ENCODE data around the gene CCDC152.
A peak's percentile ranks its signal among the peaks of the same experiment; 100 is the strongest.
"Not testable (repeated sequence)": the region's sequence is repeated elsewhere in the genome, so short reads cannot be mapped to it uniquely, and the experiment has no call there.

Gene CCDC152

GRCh38 chr5:42806004-42806700 is 49.5 kb downstream of the CCDC152 start:
- Histone ChIP-seq H3K27me3 (ENCODE audit: control insufficient read depth, insufficient read depth, low read length) (no peaks in the 10 kb centered on the region), H3K4me1 (ENCODE audit: control insufficient read depth, insufficient read depth, low read length) (peaks cover 5% of the 10 kb centered on the region), H3K9me3 (ENCODE audit: control insufficient read depth, insufficient read depth, low read length) (no peaks in the 10 kb centered on the region), H3K4me3 (ENCODE audit: low read depth, low read length) (no peak overlapping the region), H3K36me3 (ENCODE audit: control insufficient read depth, insufficient read depth, low read length) (no peaks in the 10 kb centered on the region), H3K9ac (ENCODE audit: low read depth, low read length) (no peak overlapping the region)

GRCh38 chr5:42806701-42807262 is 50.2 kb downstream of the CCDC152 start:
- H3K4me1 ChIP-seq (ENCODE audit: control insufficient read depth, insufficient read depth, low read length), result peaks cover 5% of the 10 kb centered on the region
- H3K9ac ChIP-seq (ENCODE audit: low read depth, low read length), result no peak overlapping the region
- H3K36me3 ChIP-seq (ENCODE audit: control insufficient read depth, insufficient read depth, low read length), result no peaks in the 10 kb centered on the region
- no peaks in the 10 kb centered on the region for H3K27me3 ChIP-seq (ENCODE audit: control insufficient read depth, insufficient read depth, low read length)
- no peak overlapping the region for H3K4me3 ChIP-seq (ENCODE audit: low read depth, low read length)
- H3K9me3 ChIP-seq (ENCODE audit: control insufficient read depth, insufficient read depth, low read length), result no peaks in the 10 kb centered on the region

- Histone ChIP-seq H3K36me3 (ENCODE audit: control insufficient read depth, insufficient read depth, low read length) (no peaks in the 10 kb centered on the region), H3K9ac (ENCODE audit: low read depth, low read length) (no peak overlapping the region), H3K4me1 (ENCODE audit: control insufficient read depth, insufficient read depth, low read length) (peaks cover 12% of the 10 kb centered on the region)
Observed at GRCh38 chr5:42807722-42808447, 51.3 kb downstream of the CCDC152 start.

GRCh38 chr5:42808888-42809611 is 52.4 kb downstream of the CCDC152 start:
- H3K36me3 ChIP-seq (ENCODE audit: control insufficient read depth, insufficient read depth, low read length), result no peaks in the 10 kb centered on the region
- no peaks in the 10 kb centered on the region for H3K27me3 ChIP-seq (ENCODE audit: control insufficient read depth, insufficient read depth, low read length)
- H3K4me1 ChIP-seq (ENCODE audit: control insufficient read depth, insufficient read depth, low read length), result peaks cover 15% of the 10 kb centered on the region
- no peaks in the 10 kb centered on the region for H3K9me3 ChIP-seq (ENCODE audit: control insufficient read depth, insufficient read depth, low read length)
- no peak overlapping the region for H3K9ac ChIP-seq (ENCODE audit: low read depth, low read length)
- no peak overlapping the region for H3K4me3 ChIP-seq (ENCODE audit: low read depth, low read length)

More at GRCh38 chr5:42807722-42808447, 51.3 kb downstream of the CCDC152 start:
- Histone ChIP-seq H3K4me3 (ENCODE audit: low read depth, low read length) (no peak overlapping the region), H3K27me3 (ENCODE audit: control insufficient read depth, insufficient read depth, low read length) (no peaks in the 10 kb centered on the region), H3K9me3 (ENCODE audit: control insufficient read depth, insufficient read depth, low read length) (no peaks in the 10 kb centered on the region)

GRCh38 chr5:42810834-42811590 is 54.4 kb downstream of the CCDC152 start:
- no peaks in the 10 kb centered on the region for H3K27me3 ChIP-seq (ENCODE audit: control insufficient read depth, insufficient read depth, low read length)
- peak overlapping the region; percentile 54 for H3K9ac ChIP-seq (ENCODE audit: low read depth, low read length)
- H3K4me1 ChIP-seq (ENCODE audit: control insufficient read depth, insufficient read depth, low read length), result peaks cover 15% of the 10 kb centered on the region
- H3K36me3 ChIP-seq (ENCODE audit: control insufficient read depth, insufficient read depth, low read length), result no peaks in the 10 kb centered on the region
- H3K9me3 ChIP-seq (ENCODE audit: control insufficient read depth, insufficient read depth, low read length), result no peaks in the 10 kb centered on the region
- H3K4me3 ChIP-seq (ENCODE audit: low read depth, low read length), result peak overlapping the region; percentile 44

GRCh38 chr5:42811591-42812446 is 55.2 kb downstream of the CCDC152 start, which contains the start of gene SELENOP:
SELENOP (minus strand) TSS chr5:42811892; CDS start chr5:42808353, 3,539 bp downstream.
- peak within 1 kb of the TSS; percentile 44 for H3K4me3 ChIP-seq (ENCODE audit: low read depth, low read length)

GRCh38 chr5:42812620-42813019 is 56.0 kb downstream of the CCDC152 start:
- H3K36me3 ChIP-seq (ENCODE audit: control insufficient read depth, insufficient read depth, low read length), result no peaks in the 10 kb centered on the region
- H3K4me3 ChIP-seq (ENCODE audit: low read depth, low read length), result no peak overlapping the region
- no peaks in the 10 kb centered on the region for H3K9me3 ChIP-seq (ENCODE audit: control insufficient read depth, insufficient read depth, low read length)
- no peaks in the 10 kb centered on the region for H3K27me3 ChIP-seq (ENCODE audit: control insufficient read depth, insufficient read depth, low read length)
- no peak overlapping the region for H3K9ac ChIP-seq (ENCODE audit: low read depth, low read length)
- peaks cover 15% of the 10 kb centered on the region for H3K4me1 ChIP-seq (ENCODE audit: control insufficient read depth, insufficient read depth, low read length)

More at GRCh38 chr5:42811591-42812446, 55.2 kb downstream of the CCDC152 start, which contains the start of gene SELENOP:
- H3K36me3 ChIP-seq (ENCODE audit: control insufficient read depth, insufficient read depth, low read length), result no peaks in the 10 kb centered on the region
- no peaks in the 10 kb centered on the region for H3K9me3 ChIP-seq (ENCODE audit: control insufficient read depth, insufficient read depth, low read length)
- peak within 1 kb of the TSS; percentile 54 for H3K9ac ChIP-seq (ENCODE audit: low read depth, low read length)
- H3K4me1 ChIP-seq (ENCODE audit: control insufficient read depth, insufficient read depth, low read length), result peaks cover 15% of the 10 kb centered on the region
- no peaks in the 10 kb centered on the region for H3K27me3 ChIP-seq (ENCODE audit: control insufficient read depth, insufficient read depth, low read length)

- no peaks in the 10 kb centered on the region for H3K9me3 ChIP-seq (ENCODE audit: control insufficient read depth, insufficient read depth, low read length)
- H3K36me3 ChIP-seq (ENCODE audit: control insufficient read depth, insufficient read depth, low read length), result no peaks in the 10 kb centered on the region
- peak overlapping the region; percentile 12 for H3K9ac ChIP-seq (ENCODE audit: low read depth, low read length)
- H3K27me3 ChIP-seq (ENCODE audit: control insufficient read depth, insufficient read depth, low read length), result no peaks in the 10 kb centered on the region
- H3K4me3 ChIP-seq (ENCODE audit: low read depth, low read length), result no peak overlapping the region
- H3K4me1 ChIP-seq (ENCODE audit: control insufficient read depth, insufficient read depth, low read length), result peaks cover 12% of the 10 kb centered on the region
Observed at GRCh38 chr5:42813533-42813932, 56.9 kb downstream of the CCDC152 start.

GRCh38 chr5:42816546-42816945 is 59.9 kb downstream of the CCDC152 start:
- H3K9ac ChIP-seq (ENCODE audit: low read depth, low read length); H3K27me3 ChIP-seq (ENCODE audit: control insufficient read depth, insufficient read depth, low read length); H3K9me3 ChIP-seq (ENCODE audit: control insufficient read depth, insufficient read depth, low read length); H3K36me3 ChIP-seq (ENCODE audit: control insufficient read depth, insufficient read depth, low read length); H3K4me3 ChIP-seq (ENCODE audit: low read depth, low read length): not testable (repeated sequence)
- H3K4me1 ChIP-seq (ENCODE audit: control insufficient read depth, insufficient read depth, low read length), result peaks cover 10% of the 10 kb centered on the region

GRCh38 chr5:42819745-42820144 is 63.1 kb downstream of the CCDC152 start:
- H3K36me3 ChIP-seq (ENCODE audit: control insufficient read depth, insufficient read depth, low read length), result no peaks in the 10 kb centered on the region
- H3K4me1 ChIP-seq (ENCODE audit: control insufficient read depth, insufficient read depth, low read length), result no peaks in the 10 kb centered on the region
- H3K9ac ChIP-seq (ENCODE audit: low read depth, low read length), result no peak overlapping the region
- no peaks in the 10 kb centered on the region for H3K27me3 ChIP-seq (ENCODE audit: control insufficient read depth, insufficient read depth, low read length)
- H3K4me3 ChIP-seq (ENCODE audit: low read depth, low read length), result no peak overlapping the region
- H3K9me3 ChIP-seq (ENCODE audit: control insufficient read depth, insufficient read depth, low read length), result no peaks in the 10 kb centered on the region

Data from iPS-15b (cell line).